ENCODE measurements around the gene TAGLN.

DNA sequence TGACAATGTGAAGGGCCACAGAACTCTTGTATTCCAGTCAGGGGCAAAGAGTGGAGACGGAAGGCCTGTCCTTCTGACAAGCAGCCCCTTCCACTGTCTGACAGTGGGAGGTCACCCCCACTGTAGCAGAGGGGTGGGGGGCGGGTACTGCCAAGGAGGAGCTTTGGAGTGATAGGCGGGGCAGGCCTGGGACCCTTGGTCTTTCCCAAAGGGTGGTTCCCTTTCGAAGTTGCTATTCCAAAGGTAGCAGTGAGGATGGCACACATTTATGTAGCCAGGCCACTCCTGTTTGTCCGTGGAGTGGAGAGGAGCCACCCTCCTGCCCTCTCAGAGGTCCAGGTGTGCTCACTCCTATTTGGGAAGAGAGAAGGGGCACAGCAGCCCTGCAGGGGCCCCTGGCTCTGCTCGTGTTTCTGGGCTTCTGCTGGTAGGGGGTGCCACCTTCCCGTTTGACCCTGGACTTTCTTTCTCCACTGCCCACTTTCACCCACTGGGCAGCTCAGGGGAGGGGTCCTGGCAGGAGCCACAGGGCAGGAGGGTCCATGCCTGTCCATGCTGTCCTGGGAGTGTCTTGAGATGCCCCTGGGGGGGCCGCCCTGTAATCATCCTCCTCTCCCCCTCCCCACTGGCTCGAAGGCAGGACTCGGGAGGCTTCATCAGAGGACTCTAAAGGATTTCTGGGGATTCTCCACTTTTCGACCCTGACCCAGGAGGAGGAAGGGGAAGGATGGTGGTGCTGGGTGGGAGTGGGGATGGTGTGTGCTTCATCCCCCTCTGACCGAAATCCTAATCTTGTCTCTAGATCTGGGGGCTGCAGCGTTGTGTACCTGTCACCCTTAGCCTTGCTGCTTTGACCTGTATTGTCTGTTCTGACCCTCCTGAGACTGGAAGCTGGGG is 994 bp downstream of the TAGLN start:
- TF ChIP-seq, protein P1, sequence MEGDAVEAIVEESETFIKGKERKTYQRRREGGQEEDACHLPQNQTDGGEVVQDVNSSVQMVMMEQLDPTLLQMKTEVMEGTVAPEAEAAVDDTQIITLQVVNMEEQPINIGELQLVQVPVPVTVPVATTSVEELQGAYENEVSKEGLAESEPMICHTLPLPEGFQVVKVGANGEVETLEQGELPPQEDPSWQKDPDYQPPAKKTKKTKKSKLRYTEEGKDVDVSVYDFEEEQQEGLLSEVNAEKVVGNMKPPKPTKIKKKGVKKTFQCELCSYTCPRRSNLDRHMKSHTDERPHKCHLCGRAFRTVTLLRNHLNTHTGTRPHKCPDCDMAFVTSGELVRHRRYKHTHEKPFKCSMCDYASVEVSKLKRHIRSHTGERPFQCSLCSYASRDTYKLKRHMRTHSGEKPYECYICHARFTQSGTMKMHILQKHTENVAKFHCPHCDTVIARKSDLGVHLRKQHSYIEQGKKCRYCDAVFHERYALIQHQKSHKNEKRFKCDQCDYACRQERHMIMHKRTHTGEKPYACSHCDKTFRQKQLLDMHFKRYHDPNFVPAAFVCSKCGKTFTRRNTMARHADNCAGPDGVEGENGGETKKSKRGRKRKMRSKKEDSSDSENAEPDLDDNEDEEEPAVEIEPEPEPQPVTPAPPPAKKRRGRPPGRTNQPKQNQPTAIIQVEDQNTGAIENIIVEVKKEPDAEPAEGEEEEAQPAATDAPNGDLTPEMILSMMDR (IDR thresholded peaks at IDR 0.05): no peak
- TF ChIP-seq POLR2A (IDR thresholded peaks at IDR 0.05): peak in 1 of 2 donors; percentile 7

Data from uterus (tissue), 2 donors.